Measurements from ENCODE around the gene FAAP100. TPM values are rescaled to one million over a fixed set of nuclear protein-coding genes. Genes with fewer than 3 reads are reported as not detected.

Gene FAAP100
- total RNA-seq, 4 donors from 2014 or later, result 20.1 to 41.7 (median 26.7) TPM

DNA sequence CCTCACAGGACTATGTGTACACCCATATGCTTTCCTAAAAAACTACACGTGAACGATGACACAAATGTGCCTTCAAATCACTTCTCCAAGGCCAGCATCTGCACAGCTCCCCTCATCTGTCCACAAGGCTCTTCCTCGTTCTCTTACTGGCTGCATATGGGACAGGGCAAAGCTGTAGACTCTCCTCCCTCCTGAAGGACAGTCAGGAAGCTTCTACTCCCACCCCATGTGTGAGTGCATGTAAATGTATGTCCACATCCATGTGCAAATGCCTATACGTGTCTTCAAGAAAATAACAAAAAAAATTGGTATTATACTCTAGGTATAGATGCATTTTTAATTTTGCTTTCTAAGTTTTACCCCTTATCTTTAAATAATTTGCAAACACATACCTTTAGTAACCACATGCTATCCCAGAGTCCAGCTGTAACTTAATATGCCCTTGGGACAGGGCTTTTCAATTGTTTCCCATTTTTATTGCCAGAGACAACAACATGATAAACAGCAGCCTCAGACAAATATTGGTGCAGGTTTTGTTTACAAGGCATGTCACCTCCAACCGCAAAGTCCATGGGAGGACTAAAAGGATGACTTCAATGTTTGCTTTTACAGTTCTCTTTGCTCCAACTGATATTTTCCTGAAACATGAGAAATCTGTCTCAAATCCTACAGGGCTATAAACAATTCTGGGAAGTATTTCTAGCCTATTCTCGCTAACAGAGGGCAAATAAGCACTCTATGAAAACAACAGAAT lies 31.6 kb upstream of the FAAP100 start:
- H3K9me3 ChIP-seq, result no peaks in the 10 kb centered on the region
- H3K4me3 ChIP-seq, result no peak overlapping the region
- H3K4me1 ChIP-seq, result no peaks in the 10 kb centered on the region
- WGBS, 2 donors, result 72 to 77% methylated on average over 6 of the region's 6 CpGs
- TF ChIP-seq EP300 (IDR thresholded peaks at IDR 0.05) (no peak), POLR2A (IDR thresholded peaks at IDR 0.05) (no peak)
- TF ChIP-seq, protein P1, sequence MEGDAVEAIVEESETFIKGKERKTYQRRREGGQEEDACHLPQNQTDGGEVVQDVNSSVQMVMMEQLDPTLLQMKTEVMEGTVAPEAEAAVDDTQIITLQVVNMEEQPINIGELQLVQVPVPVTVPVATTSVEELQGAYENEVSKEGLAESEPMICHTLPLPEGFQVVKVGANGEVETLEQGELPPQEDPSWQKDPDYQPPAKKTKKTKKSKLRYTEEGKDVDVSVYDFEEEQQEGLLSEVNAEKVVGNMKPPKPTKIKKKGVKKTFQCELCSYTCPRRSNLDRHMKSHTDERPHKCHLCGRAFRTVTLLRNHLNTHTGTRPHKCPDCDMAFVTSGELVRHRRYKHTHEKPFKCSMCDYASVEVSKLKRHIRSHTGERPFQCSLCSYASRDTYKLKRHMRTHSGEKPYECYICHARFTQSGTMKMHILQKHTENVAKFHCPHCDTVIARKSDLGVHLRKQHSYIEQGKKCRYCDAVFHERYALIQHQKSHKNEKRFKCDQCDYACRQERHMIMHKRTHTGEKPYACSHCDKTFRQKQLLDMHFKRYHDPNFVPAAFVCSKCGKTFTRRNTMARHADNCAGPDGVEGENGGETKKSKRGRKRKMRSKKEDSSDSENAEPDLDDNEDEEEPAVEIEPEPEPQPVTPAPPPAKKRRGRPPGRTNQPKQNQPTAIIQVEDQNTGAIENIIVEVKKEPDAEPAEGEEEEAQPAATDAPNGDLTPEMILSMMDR (IDR thresholded peaks at IDR 0.05), result no peak
- no peaks in the 10 kb centered on the region for H3K27me3 ChIP-seq
- no peak overlapping the region for H3K27ac ChIP-seq
- H3K36me3 ChIP-seq, result peaks cover 4 to 93% (median 20%) of the 10 kb centered on the region in 3 donors
- DNase-seq (ENCODE audit: low spot score in 2 of 2), result no peak

DNA sequence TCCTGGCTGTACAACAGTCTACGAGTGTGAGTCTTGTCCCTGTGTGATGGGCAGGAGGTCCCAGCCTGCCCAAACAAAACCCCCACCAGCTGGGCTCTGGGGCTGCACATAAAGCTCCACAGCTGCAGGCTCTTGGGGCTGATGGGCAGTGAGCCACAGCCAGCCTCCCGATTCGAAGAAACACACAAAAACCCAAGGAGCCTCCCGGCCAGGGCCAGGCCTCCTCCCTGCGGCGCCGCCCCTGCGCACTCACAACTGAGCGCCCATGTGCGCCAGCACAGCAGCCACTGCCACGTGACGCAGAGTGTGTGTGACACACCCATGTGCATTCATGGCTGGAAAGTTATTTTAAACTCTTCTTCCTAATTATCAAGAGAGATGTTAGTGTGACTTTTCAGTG lies 30.6 kb upstream of the FAAP100 start:
- no peak for TF ChIP-seq EP300 (IDR thresholded peaks at IDR 0.05)
- no peak for TF ChIP-seq POLR2A (IDR thresholded peaks at IDR 0.05)
- TF ChIP-seq, protein P1 (IDR thresholded peaks at IDR 0.05), result no peak

GRCh38 chr17:81582341-81582740 lies 30.2 kb upstream of the FAAP100 start:
- Histone ChIP-seq H3K4me3 (no peak overlapping the region), H3K9me3 (no peaks in the 10 kb centered on the region), H3K4me1 (peaks cover 0 to 9% (median 3%) of the 10 kb centered on the region in 4 donors), H3K27ac (no peak overlapping the region), H3K27me3 (no peaks in the 10 kb centered on the region), H3K36me3 (peaks cover 4 to 85% (median 18%) of the 10 kb centered on the region in 3 donors)
- DNase-seq (ENCODE audit: low spot score in 2 of 2), result no peak
- 83 to 92% methylated on average over 5 of the region's 5 CpGs for WGBS, 2 donors
- TF ChIP-seq, protein P1 (IDR thresholded peaks at IDR 0.05), result no peak
- no peak for TF ChIP-seq POLR2A (IDR thresholded peaks at IDR 0.05)
- TF ChIP-seq EP300 (IDR thresholded peaks at IDR 0.05), result no peak

More for the DNA sequence above, 30.6 kb upstream of the FAAP100 start:
- WGBS, 2 donors, result 78 to 84% methylated on average over 12 of the region's 12 CpGs
- DNase-seq (ENCODE audit: low spot score in 2 of 2), result no peak
- no peaks in the 10 kb centered on the region for H3K9me3 ChIP-seq
- H3K36me3 ChIP-seq, result peaks cover 4 to 88% (median 18%) of the 10 kb centered on the region in 3 donors
- H3K4me1 ChIP-seq, result peaks cover 0 to 5% (median under 1%) of the 10 kb centered on the region in 4 donors
- no peaks in the 10 kb centered on the region for H3K27me3 ChIP-seq
- H3K27ac ChIP-seq, result no peak overlapping the region
- no peak overlapping the region for H3K4me3 ChIP-seq

- Histone ChIP-seq H3K27me3 (no peaks in the 10 kb centered on the region), H3K4me1 (peaks cover 0 to 15% (median 6%) of the 10 kb centered on the region in 4 donors), H3K9me3 (no peaks in the 10 kb centered on the region), H3K27ac (no peak overlapping the region), H3K36me3 (peaks cover 4 to 79% (median 18%) of the 10 kb centered on the region in 3 donors), H3K4me3 (no peak overlapping the region)
- WGBS, 2 donors, result 85 to 92% methylated on average over 8 of the region's 8 CpGs
- no peak for DNase-seq (ENCODE audit: low spot score in 2 of 2)
- no peak for TF ChIP-seq POLR2A (IDR thresholded peaks at IDR 0.05)
- TF ChIP-seq EP300 (IDR thresholded peaks at IDR 0.05), result no peak
- TF ChIP-seq, protein P1 (IDR thresholded peaks at IDR 0.05), result no peak
These were observed 29.6 kb upstream of the FAAP100 start for GRCh38 chr17:81581758-81582157.

- no peaks in the 10 kb centered on the region for H3K27me3 ChIP-seq
- no peak overlapping the region for H3K4me3 ChIP-seq
- no peaks in the 10 kb centered on the region for H3K9me3 ChIP-seq
- peaks cover 0 to 23% (median 7%) of the 10 kb centered on the region in 4 donors for H3K4me1 ChIP-seq
- peaks cover 4 to 73% (median 18%) of the 10 kb centered on the region in 3 donors for H3K36me3 ChIP-seq
- 92 to 95% methylated on average over 6 of the region's 6 CpGs for WGBS, 2 donors
- TF ChIP-seq, protein P1 (IDR thresholded peaks at IDR 0.05), result no peak
- TF ChIP-seq EP300 (IDR thresholded peaks at IDR 0.05) (no peak), POLR2A (IDR thresholded peaks at IDR 0.05) (no peak)
- DNase-seq (ENCODE audit: low spot score in 2 of 2), result no peak
- no peak overlapping the region for H3K27ac ChIP-seq
These were observed 28.3 kb upstream of the FAAP100 start for GRCh38 chr17:81580481-81580880.

Measured in tibial nerve (tissue), 4 donors.